Middle frontal gyrus (tissue), 1 donor: ENCODE data around the gene PROM2.
"Not testable (repeated sequence)": the region's sequence is repeated elsewhere in the genome, so short reads cannot be mapped to it uniquely, and the experiment has no call there.

Experiments
- DNase-seq: peaks from one replicate; pipeline ENCODE4 v3.0.0-alpha.2; 2015; ENCODE audit warnings: low spot score; ENCODE audit errors: extremely low spot score

Gene PROM2

GRCh38 chr2:95269036-95269680, 5.1 kb upstream of the PROM2 start:
- DNase-seq = no peak

GRCh38 chr2:95269745-95270144, 4.5 kb upstream of the PROM2 start:
- not testable (repeated sequence) for DNase-seq

GRCh38 chr2:95270541-95271081, 3.6 kb upstream of the PROM2 start:
- no peak for DNase-seq

GRCh38 chr2:95271381-95271971, 2.8 kb upstream of the PROM2 start:
- no peak for DNase-seq

GRCh38 chr2:95272299-95272751, 1.9 kb upstream of the PROM2 start:
- no peak for DNase-seq

DNA sequence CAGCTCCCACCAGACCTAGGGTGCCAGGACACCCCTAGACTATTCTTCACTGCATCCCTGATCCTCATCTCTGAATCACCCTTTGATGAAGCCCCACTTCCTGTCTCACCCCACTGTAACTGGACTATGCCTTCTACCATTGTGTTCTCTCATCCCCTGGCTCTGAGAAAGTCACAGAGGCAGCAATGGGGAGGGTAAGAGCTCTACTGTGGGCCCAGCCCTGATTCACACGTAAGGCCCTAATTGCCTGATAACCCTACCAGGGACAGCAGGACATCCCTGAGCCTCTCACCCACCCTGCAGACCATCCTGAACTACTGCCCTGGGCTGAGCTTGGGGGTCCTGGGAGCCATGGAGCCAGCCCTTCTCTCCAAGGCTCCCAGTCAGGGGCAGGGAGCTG, 1.5 kb upstream of the PROM2 start:
- DNase-seq = no peak

- no peak for DNase-seq
Measured at GRCh38 chr2:95273566-95274290, 521 bp upstream of the PROM2 start.

DNA sequence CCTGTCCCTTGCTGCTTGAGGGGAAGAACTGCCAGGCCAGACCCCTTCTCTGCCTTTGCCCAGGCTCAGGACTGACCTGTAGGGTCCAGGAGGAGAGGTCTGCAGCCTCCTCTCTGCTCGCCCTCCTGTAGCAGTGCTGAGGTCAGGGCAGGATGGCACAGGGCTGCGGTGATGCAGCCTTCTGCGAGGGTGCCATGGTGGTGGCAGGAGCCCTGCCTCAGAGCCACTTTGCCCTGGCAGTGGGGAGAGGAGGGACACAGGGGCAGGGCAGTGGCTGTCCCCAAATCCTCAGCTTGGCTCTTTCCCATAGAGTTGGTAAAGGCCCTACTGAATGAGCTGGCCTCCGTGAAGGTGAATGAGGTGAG, 884 bp downstream of the PROM2 start:
- DNase-seq = no peak

- DNase-seq = no peak
Measured at GRCh38 chr2:95275601-95276243, 1.5 kb downstream of the PROM2 start.

DNA sequence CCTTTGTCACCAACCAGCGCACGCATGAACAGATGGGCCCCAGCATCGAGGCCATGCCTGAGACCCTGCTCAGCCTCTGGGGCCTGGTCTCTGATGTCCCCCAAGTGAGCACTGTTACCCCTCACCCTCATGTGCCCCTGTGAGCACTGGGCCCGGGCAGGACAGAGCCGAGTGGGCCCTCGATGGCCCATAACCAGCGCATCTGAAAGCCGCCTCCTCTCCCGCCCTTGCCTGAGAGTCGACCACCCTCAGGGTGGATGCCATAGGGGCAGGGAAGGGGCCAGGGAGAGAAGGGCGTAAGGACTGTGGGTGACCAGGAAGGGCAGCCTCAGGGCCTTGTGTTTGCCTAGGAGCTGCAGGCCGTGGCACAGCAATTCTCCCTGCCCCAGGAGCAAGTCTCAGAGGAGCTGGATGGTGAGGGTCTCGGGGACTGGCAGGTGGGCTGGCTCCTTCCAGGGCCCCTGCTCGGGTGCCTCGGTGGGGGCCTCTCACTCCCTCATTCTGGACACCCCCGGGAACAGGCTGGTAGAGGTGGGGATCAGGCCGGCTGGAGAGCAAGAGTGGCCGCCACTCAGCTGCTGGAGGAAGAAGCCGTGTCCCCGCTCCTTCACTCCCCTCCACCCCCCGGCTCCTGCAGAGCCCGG, 2.1 kb downstream of the PROM2 start:
- no peak for DNase-seq

GRCh38 chr2:95276888-95277245, 2.6 kb downstream of the PROM2 start:
- DNase-seq = no peak

DNA sequence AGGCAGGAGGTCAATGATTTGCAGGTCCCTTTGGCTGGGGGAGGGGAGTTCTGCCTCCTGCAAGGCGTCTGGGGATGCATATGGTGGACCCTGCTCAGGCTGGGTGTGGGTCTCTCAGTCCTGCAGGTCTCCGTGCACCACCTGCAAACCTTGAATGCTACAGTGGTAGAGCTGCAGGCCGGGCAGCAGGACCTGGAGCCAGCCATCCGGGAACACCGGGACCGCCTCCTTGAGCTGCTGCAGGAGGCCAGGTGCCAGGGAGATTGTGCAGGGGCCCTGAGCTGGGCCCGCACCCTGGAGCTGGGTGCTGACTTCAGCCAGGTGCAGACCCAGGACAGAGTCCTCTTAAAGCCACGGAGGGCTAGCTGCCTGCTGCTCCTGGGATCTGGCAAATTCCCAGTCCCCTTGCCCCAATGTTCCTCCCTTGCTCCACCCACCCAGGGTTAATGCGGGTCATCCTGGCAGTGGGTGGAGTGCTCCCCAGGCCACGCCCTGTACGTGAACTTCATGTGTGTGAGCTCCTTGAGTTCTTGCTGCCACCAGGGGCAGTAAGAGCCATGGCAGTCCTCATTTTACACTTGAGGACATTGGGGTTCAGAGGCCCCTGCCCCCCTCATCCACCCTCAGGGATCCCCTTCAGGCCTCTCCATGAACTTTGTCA, 3.1 kb downstream of the PROM2 start:
- DNase-seq = no peak

GRCh38 chr2:95278051-95278471, 3.8 kb downstream of the PROM2 start:
- DNase-seq = no peak

- no peak for DNase-seq
Measured at GRCh38 chr2:95278637-95279225, 4.5 kb downstream of the PROM2 start.

DNA sequence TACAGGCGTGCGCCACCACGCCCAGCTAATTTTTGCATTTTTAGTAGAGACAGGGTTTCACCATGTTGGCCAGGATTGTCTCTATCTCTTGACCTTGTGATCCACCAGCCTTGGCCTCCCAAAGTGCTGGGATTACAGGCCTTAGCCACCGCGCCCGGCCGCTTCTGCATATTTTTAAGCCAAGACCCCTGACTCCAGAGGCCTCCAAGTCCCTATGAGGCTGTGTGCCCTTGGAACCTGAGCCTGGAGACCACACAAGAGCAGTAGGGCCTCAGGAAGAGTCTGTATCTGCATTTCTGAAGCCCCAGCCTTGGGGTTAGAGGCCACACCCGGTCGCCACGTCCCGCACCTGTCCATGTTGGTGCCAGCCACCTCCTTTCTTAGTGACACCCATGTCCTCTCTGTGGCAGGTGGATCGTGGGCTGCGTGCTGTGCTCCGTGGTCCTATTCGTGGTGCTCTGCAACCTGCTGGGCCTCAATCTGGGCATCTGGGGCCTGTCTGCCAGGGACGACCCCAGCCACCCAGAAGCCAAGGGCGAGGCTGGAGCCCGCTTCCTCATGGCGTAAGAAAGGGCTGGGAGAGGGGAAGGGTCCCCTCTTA, 5.3 kb downstream of the PROM2 start:
- DNase-seq = no peak

DNA sequence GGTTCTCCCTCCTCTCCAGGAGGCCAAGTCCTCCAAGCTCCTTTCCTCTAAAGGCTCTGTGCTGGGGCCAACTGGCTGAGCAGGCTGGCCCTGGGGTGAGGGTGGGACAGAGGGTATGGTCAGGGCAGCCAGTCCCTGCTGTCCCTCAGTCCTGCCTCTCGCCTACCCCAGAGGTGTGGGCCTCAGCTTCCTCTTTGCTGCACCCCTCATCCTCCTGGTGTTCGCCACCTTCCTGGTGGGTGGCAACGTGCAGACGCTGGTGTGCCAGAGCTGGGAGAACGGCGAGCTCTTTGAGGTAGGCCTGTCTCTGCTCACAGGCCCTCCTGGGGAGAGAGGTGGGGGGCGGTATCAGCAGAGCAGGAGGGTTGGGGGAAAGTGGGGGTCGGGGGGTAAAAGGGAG, 6.8 kb downstream of the PROM2 start:
- DNase-seq = no peak

- DNase-seq = no peak
Measured at GRCh38 chr2:95281786-95282185, 7.5 kb downstream of the PROM2 start.

- DNase-seq = no peak
Measured at GRCh38 chr2:95282458-95282857, 8.2 kb downstream of the PROM2 start.

DNA sequence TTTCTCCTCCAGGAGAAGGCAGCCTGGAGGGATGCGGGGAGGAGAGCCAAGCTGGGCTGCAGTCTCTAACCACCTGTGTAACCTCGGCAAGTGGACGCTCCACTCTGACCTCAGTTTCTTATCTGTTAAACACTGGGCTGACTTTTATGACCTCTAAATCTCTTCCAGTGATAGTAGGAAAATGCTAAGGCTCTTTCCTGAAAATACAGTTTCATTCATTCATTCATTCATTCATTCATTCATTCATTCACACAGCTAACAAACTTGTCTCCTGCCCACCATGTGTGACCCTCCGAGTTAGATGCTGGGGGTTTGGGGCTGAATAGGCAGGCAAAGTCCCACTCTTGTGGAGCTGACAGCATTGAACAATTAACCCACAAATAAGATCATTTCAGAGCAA, 9.3 kb downstream of the PROM2 start:
- no peak for DNase-seq

- DNase-seq = no peak
Measured at GRCh38 chr2:95284886-95285541, 10.8 kb downstream of the PROM2 start.
